ENCODE data around the gene CYB5R2.

- TF ChIP-seq, protein P1, sequence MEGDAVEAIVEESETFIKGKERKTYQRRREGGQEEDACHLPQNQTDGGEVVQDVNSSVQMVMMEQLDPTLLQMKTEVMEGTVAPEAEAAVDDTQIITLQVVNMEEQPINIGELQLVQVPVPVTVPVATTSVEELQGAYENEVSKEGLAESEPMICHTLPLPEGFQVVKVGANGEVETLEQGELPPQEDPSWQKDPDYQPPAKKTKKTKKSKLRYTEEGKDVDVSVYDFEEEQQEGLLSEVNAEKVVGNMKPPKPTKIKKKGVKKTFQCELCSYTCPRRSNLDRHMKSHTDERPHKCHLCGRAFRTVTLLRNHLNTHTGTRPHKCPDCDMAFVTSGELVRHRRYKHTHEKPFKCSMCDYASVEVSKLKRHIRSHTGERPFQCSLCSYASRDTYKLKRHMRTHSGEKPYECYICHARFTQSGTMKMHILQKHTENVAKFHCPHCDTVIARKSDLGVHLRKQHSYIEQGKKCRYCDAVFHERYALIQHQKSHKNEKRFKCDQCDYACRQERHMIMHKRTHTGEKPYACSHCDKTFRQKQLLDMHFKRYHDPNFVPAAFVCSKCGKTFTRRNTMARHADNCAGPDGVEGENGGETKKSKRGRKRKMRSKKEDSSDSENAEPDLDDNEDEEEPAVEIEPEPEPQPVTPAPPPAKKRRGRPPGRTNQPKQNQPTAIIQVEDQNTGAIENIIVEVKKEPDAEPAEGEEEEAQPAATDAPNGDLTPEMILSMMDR (IDR thresholded peaks at IDR 0.05): no peak
- TF ChIP-seq POLR2A (IDR thresholded peaks at IDR 0.05): no peak
These were observed 10.3 kb upstream of the CYB5R2 start for GRCh38 chr11:7683571-7683970.
